ENCODE measurements around the gene STAB2. TPM values are rescaled to one million over a fixed set of nuclear protein-coding genes. Genes with fewer than 3 reads are reported as not detected.

Gene STAB2
- total and polyA plus RNA-seq, 5 donors: 0.06 to 0.23 (median 0.10) TPM; not detected in 1

- WGBS: 92% methylated on average over 3 of the region's 3 CpGs
Measured at GRCh38 chr12:103654816-103655215, 67.7 kb downstream of the STAB2 start.

GRCh38 chr12:103656291-103656690 is 69.2 kb downstream of the STAB2 start:
- DNase-seq: no peak
- 92% methylated on average over 1 of the region's 1 CpG for WGBS
- H3K9me3 ChIP-seq (ENCODE audit: control insufficient read depth, low read length): no peaks in the 10 kb centered on the region
- intact Hi-C loops (cut with DNase I): no loop called here
- ATAC-seq: no peak
- H3K4me1 ChIP-seq (ENCODE audit: control insufficient read depth, insufficient read depth, low read length): no peaks in the 10 kb centered on the region
- no peak overlapping the region for H3K27ac ChIP-seq (ENCODE audit: low read length)
- H3K4me3 ChIP-seq (ENCODE audit: low read length): no peak overlapping the region
- no peaks in the 10 kb centered on the region for H3K27me3 ChIP-seq (ENCODE audit: control insufficient read depth, insufficient read depth)

More at GRCh38 chr12:103654816-103655215, 67.7 kb downstream of the STAB2 start:
- no peaks in the 10 kb centered on the region for H3K27me3 ChIP-seq (ENCODE audit: control insufficient read depth, insufficient read depth)
- ATAC-seq (no peak), DNase-seq (no peak)
- intact Hi-C loops (cut with DNase I): no loop called here
- no peaks in the 10 kb centered on the region for H3K9me3 ChIP-seq (ENCODE audit: control insufficient read depth, low read length)
- H3K27ac ChIP-seq (ENCODE audit: low read length): no peak overlapping the region
- H3K4me3 ChIP-seq (ENCODE audit: low read length): no peak overlapping the region
- no peaks in the 10 kb centered on the region for H3K4me1 ChIP-seq (ENCODE audit: control insufficient read depth, insufficient read depth, low read length)

DNA sequence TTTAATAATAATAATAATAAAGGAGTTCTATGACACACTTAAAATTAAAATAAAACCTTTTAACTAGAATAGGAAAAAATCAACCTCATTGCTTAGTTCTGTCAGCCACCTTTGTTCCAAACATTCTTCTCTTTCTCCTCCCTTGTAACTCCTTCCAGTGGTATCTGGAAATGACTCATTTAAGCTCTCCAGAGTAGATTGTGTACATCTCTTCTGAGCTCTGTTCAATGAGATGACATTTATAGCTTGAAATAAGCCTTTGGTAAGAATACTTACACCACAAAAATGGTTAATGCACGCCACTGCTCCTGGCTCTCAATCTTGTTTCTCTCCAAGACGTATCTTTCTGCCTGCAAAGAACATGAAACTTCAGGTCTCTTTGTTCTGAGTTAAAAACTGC is 70.3 kb downstream of the STAB2 start:
- Histone ChIP-seq H3K4me1 (ENCODE audit: control insufficient read depth, insufficient read depth, low read length) (no peaks in the 10 kb centered on the region), H3K27ac (ENCODE audit: low read length) (no peak overlapping the region), H3K27me3 (ENCODE audit: control insufficient read depth, insufficient read depth) (no peaks in the 10 kb centered on the region), H3K4me3 (ENCODE audit: low read length) (no peak overlapping the region), H3K9me3 (ENCODE audit: control insufficient read depth, low read length) (no peaks in the 10 kb centered on the region)
- DNase-seq (no peak), ATAC-seq (no peak)
- 47% methylated on average over 2 of the region's 2 CpGs for WGBS
- intact Hi-C loops (cut with DNase I): no loop called here

DNA sequence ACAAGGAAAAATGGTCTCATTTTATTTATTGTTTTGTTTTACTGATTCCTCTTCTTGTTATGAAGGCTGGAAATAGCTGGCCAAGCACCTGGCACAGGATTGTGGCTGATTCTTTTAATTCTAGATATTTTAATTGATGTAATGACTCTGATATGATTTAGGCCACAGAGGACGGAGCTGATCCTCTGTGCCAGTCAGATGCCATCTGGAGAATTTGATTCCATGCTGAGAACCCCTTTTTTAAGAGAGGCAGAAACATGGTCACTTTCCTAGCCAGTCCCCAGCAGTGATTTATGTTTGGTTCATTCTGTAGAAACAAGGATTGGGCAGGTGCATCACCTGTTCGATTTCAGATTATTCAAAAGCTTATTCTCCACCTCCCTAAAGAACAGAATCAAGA is 77.6 kb downstream of the STAB2 start:
- DNase-seq: no peak
- no peak overlapping the region for H3K27ac ChIP-seq (ENCODE audit: low read length)
- H3K4me3 ChIP-seq (ENCODE audit: low read length): no peak overlapping the region
- H3K4me1 ChIP-seq (ENCODE audit: control insufficient read depth, insufficient read depth, low read length): no peaks in the 10 kb centered on the region
- no peaks in the 10 kb centered on the region for H3K9me3 ChIP-seq (ENCODE audit: control insufficient read depth, low read length)
- 87% methylated on average over 2 of the region's 2 CpGs for WGBS
- no peak for ATAC-seq
- H3K27me3 ChIP-seq (ENCODE audit: control insufficient read depth, insufficient read depth): no peaks in the 10 kb centered on the region
- intact Hi-C loops (cut with DNase I): no loop called here

DNA sequence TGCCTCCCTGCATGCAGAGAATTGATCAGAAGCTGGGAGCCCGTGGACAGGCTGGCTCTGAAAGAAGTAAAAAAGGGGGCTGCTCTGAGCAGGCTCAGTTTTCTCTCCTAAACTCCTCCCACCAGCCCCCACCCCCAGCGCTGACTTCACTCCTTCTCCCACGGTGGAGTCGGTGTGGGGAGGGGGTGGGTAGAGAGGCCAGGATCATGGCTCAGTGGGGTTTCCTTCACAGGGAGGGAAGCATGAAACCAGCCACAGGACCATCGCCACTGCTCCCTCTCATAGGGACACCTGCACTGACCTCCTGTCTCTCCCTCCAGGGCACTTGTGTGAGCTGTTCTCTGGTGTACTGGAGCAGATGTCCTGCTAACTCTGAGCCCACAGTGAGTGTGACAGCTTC is 78.9 kb downstream of the STAB2 start:
- DNase-seq (no peak), ATAC-seq (no peak)
- intact Hi-C loops (cut with DNase I): no loop called here
- H3K27ac ChIP-seq (ENCODE audit: low read length): no peak overlapping the region
- H3K4me1 ChIP-seq (ENCODE audit: control insufficient read depth, insufficient read depth, low read length): no peaks in the 10 kb centered on the region
- 40% methylated on average over 5 of the region's 5 CpGs for WGBS
- no peak overlapping the region for H3K4me3 ChIP-seq (ENCODE audit: low read length)
- H3K9me3 ChIP-seq (ENCODE audit: control insufficient read depth, low read length): no peaks in the 10 kb centered on the region
- H3K27me3 ChIP-seq (ENCODE audit: control insufficient read depth, insufficient read depth): no peaks in the 10 kb centered on the region

- 21% methylated on average over 2 of the region's 2 CpGs for WGBS
- no peak overlapping the region for H3K4me3 ChIP-seq (ENCODE audit: low read length)
- intact Hi-C loops (cut with DNase I): no loop called here
- H3K27me3 ChIP-seq (ENCODE audit: control insufficient read depth, insufficient read depth): no peaks in the 10 kb centered on the region
- H3K27ac ChIP-seq (ENCODE audit: low read length): no peak overlapping the region
- no peak for DNase-seq
- H3K4me1 ChIP-seq (ENCODE audit: control insufficient read depth, insufficient read depth, low read length): no peaks in the 10 kb centered on the region
- H3K9me3 ChIP-seq (ENCODE audit: control insufficient read depth, low read length): no peaks in the 10 kb centered on the region
- ATAC-seq: no peak
Measured at GRCh38 chr12:103667125-103667524, 80.1 kb downstream of the STAB2 start.

GRCh38 chr12:103668520-103668919 is 81.4 kb downstream of the STAB2 start:
- Histone ChIP-seq H3K27ac (ENCODE audit: low read length) (no peak overlapping the region), H3K4me3 (ENCODE audit: low read length) (no peak overlapping the region), H3K9me3 (ENCODE audit: control insufficient read depth, low read length) (no peaks in the 10 kb centered on the region), H3K4me1 (ENCODE audit: control insufficient read depth, insufficient read depth, low read length) (no peaks in the 10 kb centered on the region), H3K27me3 (ENCODE audit: control insufficient read depth, insufficient read depth) (no peaks in the 10 kb centered on the region)
- intact Hi-C loops (cut with DNase I): no loop called here
- ATAC-seq (no peak), DNase-seq (no peak)
- 93% methylated on average over 8 of the region's 8 CpGs for WGBS

GRCh38 chr12:103671367-103671766 is 84.3 kb downstream of the STAB2 start:
- ATAC-seq (no peak), DNase-seq (no peak)
- 93% methylated on average over 1 of the region's 1 CpG for WGBS
- Histone ChIP-seq H3K9me3 (ENCODE audit: control insufficient read depth, low read length) (no peaks in the 10 kb centered on the region), H3K27ac (ENCODE audit: low read length) (no peak overlapping the region), H3K4me1 (ENCODE audit: control insufficient read depth, insufficient read depth, low read length) (no peaks in the 10 kb centered on the region), H3K4me3 (ENCODE audit: low read length) (no peak overlapping the region), H3K27me3 (ENCODE audit: control insufficient read depth, insufficient read depth) (no peaks in the 10 kb centered on the region)
- intact Hi-C loops (cut with DNase I): no loop called here

DNA sequence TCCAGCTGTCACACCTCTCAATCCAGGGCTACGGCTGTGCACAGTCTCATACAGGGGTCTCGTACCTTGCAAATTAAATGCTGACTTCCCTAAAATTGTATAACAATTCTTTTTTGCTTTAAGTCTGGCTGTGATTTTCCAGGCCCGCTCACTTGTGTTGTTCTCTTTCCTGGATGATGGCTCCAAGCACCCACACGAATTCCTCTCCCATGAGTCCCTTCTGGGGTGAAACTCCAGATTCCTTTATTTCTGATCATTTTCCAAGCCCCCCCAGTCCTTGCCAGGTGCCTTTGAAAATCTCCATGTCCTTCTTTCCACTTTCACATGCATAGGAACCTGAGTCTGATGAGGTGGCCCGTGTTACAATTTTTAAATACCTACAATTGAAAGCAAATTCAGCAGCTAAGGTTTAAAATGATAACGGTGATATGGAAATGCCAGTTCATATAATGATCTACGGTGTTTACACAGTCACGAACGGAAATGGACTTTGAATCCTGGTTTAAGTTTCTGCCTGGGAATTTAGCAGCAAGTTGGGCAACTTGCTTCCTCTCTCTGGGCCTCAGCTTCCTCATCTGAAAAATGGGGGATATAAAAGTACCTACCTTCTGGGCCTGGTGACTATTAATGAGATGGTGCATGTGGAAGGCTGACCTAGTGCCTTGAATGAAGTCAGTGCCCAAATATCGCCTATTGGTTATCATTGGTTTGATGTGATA is 85.5 kb downstream of the STAB2 start:
- DNase-seq (no peak), ATAC-seq (no peak)
- Histone ChIP-seq H3K27ac (ENCODE audit: low read length) (no peak overlapping the region), H3K9me3 (ENCODE audit: control insufficient read depth, low read length) (no peaks in the 10 kb centered on the region), H3K4me3 (ENCODE audit: low read length) (no peak overlapping the region), H3K27me3 (ENCODE audit: control insufficient read depth, insufficient read depth) (no peaks in the 10 kb centered on the region), H3K4me1 (ENCODE audit: control insufficient read depth, insufficient read depth, low read length) (no peaks in the 10 kb centered on the region)
- 85% methylated on average over 10 of the region's 10 CpGs for WGBS
- intact Hi-C loops (cut with DNase I): no loop called here

DNA sequence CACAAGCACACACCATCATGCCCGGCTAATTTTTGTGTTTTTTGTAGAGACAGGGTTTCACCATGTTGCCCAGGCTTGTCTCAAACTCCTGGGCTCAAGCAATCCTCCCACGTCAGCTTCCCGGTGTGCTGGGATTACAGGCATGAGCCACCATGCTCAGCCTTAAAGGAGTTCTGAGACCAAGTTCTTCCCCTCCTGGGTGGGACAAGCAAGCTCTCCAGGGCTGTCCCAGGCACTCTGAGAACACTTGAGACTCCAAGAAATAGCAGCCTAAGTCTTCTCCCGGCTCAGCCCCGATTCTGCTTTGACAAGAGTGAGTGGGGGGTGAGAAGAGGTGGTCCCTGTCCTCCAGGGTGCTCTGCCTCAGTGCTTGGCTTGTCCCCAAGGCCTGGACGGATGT is 86.4 kb downstream of the STAB2 start:
- intact Hi-C loops (cut with DNase I): no loop called here
- no peaks in the 10 kb centered on the region for H3K27me3 ChIP-seq (ENCODE audit: control insufficient read depth, insufficient read depth)
- WGBS: 85% methylated on average over 6 of the region's 6 CpGs
- H3K27ac ChIP-seq (ENCODE audit: low read length): no peak overlapping the region
- DNase-seq: no peak
- ATAC-seq: no peak
- H3K4me3 ChIP-seq (ENCODE audit: low read length): no peak overlapping the region
- no peaks in the 10 kb centered on the region for H3K9me3 ChIP-seq (ENCODE audit: control insufficient read depth, low read length)
- H3K4me1 ChIP-seq (ENCODE audit: control insufficient read depth, insufficient read depth, low read length): no peaks in the 10 kb centered on the region

DNA sequence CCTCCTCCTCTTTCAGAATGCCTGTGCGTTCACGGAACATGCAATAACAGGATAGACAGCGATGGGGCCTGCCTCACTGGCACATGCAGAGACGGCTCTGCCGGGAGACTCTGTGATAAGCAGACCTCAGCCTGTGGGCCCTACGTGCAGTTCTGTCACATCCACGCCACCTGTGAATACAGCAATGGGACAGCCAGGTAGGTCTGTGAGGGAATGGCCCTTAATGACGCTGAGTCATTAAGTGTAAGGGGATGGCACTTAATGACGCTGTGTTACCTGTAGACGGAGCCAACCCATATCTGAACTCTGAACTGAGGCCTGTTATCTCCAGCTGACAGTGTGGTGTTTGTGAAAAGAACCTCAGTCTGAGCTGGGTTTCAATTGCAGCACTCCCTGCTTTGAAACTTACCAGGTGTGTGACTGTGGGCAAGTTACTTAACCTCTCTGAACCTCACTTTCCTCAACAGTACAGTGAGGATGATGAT is 86.9 kb downstream of the STAB2 start:
- ATAC-seq (no peak), DNase-seq (no peak)
- 80% methylated on average over 10 of the region's 10 CpGs for WGBS
- Histone ChIP-seq H3K4me3 (ENCODE audit: low read length) (no peak overlapping the region), H3K4me1 (ENCODE audit: control insufficient read depth, insufficient read depth, low read length) (no peaks in the 10 kb centered on the region), H3K27me3 (ENCODE audit: control insufficient read depth, insufficient read depth) (no peaks in the 10 kb centered on the region), H3K27ac (ENCODE audit: low read length) (no peak overlapping the region), H3K9me3 (ENCODE audit: control insufficient read depth, low read length) (no peaks in the 10 kb centered on the region)
- intact Hi-C loops (cut with DNase I): no loop called here

GRCh38 chr12:103676893-103677292 is 89.8 kb downstream of the STAB2 start:
- H3K4me1 ChIP-seq (ENCODE audit: control insufficient read depth, insufficient read depth, low read length): peaks cover 4% of the 10 kb centered on the region
- no peak for ATAC-seq
- intact Hi-C loops (cut with DNase I): no loop called here
- H3K4me3 ChIP-seq (ENCODE audit: low read length): no peak overlapping the region
- no peaks in the 10 kb centered on the region for H3K9me3 ChIP-seq (ENCODE audit: control insufficient read depth, low read length)
- DNase-seq: no peak
- H3K27ac ChIP-seq (ENCODE audit: low read length): no peak overlapping the region
- 68% methylated on average over 3 of the region's 3 CpGs for WGBS
- no peaks in the 10 kb centered on the region for H3K27me3 ChIP-seq (ENCODE audit: control insufficient read depth, insufficient read depth)
